ENCODE results near the gene RGPD4.
"Not testable (repeated sequence)": the region's sequence is repeated elsewhere in the genome, so short reads cannot be mapped to it uniquely, and the experiment has no call there.

RGPD4 gene

DNA sequence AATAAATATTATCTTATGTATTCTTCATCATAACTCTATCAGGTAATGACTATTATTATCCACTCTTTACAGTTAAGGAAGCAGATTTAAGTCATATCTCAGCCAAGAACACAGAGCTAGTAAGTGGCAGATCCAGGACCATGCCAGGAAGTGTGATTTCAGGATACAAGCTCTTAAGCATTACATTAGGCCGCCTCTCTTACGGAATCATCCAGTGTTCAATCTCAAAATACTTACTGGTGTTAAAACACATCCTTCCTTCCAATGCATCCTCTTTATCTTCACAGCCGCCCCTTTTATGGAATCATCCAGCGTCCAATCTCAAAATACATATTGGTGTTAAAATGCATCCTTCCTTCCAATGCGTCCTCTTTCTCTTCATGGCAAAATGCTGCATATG, 14.7 kb upstream of the RGPD4 start:
- Histone ChIP-seq H3K36me3 (ENCODE audit: control insufficient read depth in 1 of 2, insufficient read depth in 2 of 2, low read length in 2 of 2) (no peaks in the 10 kb centered on the region), H3K9me3 (ENCODE audit: control insufficient read depth in 1 of 2, low read length in 2 of 2) (no peaks in the 10 kb centered on the region), H3K27me3 (ENCODE audit: low read depth, low read length) (no peaks in the 10 kb centered on the region), H3K4me1 (ENCODE audit: control insufficient read depth in 1 of 2, insufficient read depth in 2 of 2, low read length in 2 of 2) (no peaks in the 10 kb centered on the region), H3K4me3 (ENCODE audit: low read depth in 1 of 2, low read length in 2 of 2) (no peak overlapping the region), H3K27ac (ENCODE audit: low read length) (no peak overlapping the region)

DNA sequence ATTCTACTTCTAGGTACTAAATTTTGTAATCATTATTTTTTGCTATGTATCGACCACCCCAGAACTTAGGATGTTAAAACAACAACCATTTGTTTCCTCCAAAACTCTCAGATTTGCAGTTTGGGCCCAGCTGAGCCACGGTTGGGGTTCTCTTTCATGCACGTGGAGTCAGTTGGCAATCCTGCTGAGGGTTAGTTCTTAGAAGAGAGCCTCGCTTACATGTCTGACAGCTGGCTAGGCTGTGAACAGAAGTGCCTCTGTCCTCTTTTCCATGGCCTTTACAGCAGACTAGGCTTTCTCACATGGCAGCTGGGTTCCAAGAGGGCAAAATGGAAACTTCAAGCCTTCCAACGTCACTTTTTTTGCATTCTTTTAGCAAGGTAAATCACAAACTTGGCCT, 9.3 kb upstream of the RGPD4 start:
- H3K27ac ChIP-seq (ENCODE audit: low read length): no peak overlapping the region
- H3K36me3 ChIP-seq (ENCODE audit: control insufficient read depth in 1 of 2, insufficient read depth in 2 of 2, low read length in 2 of 2): no peaks in the 10 kb centered on the region
- H3K4me3 ChIP-seq (ENCODE audit: low read depth in 1 of 2, low read length in 2 of 2): no peak overlapping the region
- H3K9me3 ChIP-seq (ENCODE audit: control insufficient read depth in 1 of 2, low read length in 2 of 2): no peaks in the 10 kb centered on the region
- H3K27me3 ChIP-seq (ENCODE audit: low read depth, low read length): no peaks in the 10 kb centered on the region
- no peaks in the 10 kb centered on the region for H3K4me1 ChIP-seq (ENCODE audit: control insufficient read depth in 1 of 2, insufficient read depth in 2 of 2, low read length in 2 of 2)

DNA sequence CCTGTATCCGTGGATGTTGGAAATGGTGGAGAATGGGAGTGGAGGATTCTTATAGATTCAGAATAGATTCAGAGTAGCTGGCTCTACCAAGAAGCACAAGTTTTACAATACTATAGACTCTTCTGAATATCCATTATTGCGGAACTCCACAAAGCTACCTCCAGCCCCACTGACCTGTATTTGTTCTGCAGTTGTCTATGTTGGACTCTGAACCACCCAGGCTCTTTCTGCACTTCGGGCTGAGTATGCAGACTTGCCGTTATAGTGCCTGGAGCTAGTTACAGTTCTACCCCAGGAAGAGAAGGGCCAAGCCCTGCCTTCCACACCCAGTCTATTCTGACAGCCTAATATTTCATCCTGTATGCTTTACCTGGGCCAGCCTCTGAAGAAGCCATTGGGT, 4.4 kb upstream of the RGPD4 start:
- Histone ChIP-seq H3K36me3 (ENCODE audit: control insufficient read depth in 1 of 2, insufficient read depth in 2 of 2, low read length in 2 of 2) (no peaks in the 10 kb centered on the region), H3K4me1 (ENCODE audit: control insufficient read depth in 1 of 2, insufficient read depth in 2 of 2, low read length in 2 of 2) (no peaks in the 10 kb centered on the region), H3K27ac (ENCODE audit: low read length) (no peak overlapping the region)

DNA sequence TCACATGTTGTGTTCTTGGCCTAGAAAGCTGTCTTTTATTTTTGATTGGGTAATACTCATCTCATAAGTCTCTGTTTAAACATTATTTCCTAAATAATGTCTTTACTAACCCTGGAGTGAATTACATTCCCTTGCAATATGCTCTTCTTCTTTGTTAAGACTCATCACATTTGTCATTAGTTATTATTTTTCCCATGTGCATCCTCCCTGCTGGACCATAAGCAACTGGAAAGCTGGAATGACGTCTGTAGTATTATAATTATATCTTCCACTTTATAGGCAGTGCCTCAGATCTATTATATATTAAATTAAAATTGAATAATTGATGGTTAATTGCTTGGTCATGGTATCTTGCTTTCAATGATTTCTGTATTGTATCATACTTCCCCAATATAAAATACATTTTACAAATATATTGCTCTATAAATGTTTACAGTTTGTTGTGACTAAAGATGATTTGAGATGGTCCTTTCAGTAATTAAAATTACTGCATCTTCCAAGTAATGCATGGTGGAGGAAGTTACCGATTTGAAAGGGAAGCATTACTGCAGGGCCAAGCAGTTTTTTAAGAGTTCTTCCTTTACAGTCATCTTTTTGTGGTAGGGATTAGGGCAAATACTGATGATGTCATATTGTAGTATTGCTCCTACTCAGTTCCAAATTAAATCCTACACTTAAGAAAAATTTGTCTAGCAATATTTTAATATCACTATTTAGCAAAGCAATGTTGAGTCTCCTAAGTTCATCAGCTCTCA, 2.1 kb upstream of the RGPD4 start:
- no peaks in the 10 kb centered on the region for H3K27me3 ChIP-seq (ENCODE audit: low read depth, low read length)
- no peak overlapping the region for H3K4me3 ChIP-seq (ENCODE audit: low read depth in 1 of 2, low read length in 2 of 2)
- no peak overlapping the region for H3K27ac ChIP-seq (ENCODE audit: low read length)
- H3K36me3 ChIP-seq (ENCODE audit: control insufficient read depth in 1 of 2, insufficient read depth in 2 of 2, low read length in 2 of 2): no peaks in the 10 kb centered on the region
- no peaks in the 10 kb centered on the region for H3K4me1 ChIP-seq (ENCODE audit: control insufficient read depth in 1 of 2, insufficient read depth in 2 of 2, low read length in 2 of 2)
- H3K9me3 ChIP-seq (ENCODE audit: control insufficient read depth in 1 of 2, low read length in 2 of 2): no peaks in the 10 kb centered on the region

More for the DNA sequence above, 4.4 kb upstream of the RGPD4 start:
- no peak overlapping the region for H3K4me3 ChIP-seq (ENCODE audit: low read depth in 1 of 2, low read length in 2 of 2)
- H3K27me3 ChIP-seq (ENCODE audit: low read depth, low read length): no peaks in the 10 kb centered on the region
- no peaks in the 10 kb centered on the region for H3K9me3 ChIP-seq (ENCODE audit: control insufficient read depth in 1 of 2, low read length in 2 of 2)

DNA sequence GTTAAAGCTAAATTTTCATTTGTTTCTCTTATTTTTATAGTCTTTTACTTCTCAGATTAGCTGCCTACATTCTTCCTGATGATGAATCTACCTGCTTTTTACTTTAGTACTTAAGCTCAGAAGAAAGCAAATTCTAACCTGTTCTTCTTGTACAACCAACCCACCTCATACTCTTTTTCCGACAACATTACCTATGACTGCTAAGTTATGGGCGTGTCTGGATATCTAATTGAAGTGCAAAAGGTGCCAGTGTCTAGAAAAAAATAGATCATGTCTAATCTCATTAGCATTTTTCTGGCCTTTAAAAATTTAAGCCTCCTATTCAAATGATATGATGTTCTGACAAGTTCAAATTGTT, 1.5 kb upstream of the RGPD4 start:
- H3K36me3 ChIP-seq (ENCODE audit: control insufficient read depth in 1 of 2, insufficient read depth in 2 of 2, low read length in 2 of 2): no peaks in the 10 kb centered on the region
- H3K4me3 ChIP-seq (ENCODE audit: low read depth in 1 of 2, low read length in 2 of 2): no peak overlapping the region
- H3K27ac ChIP-seq (ENCODE audit: low read length): no peak overlapping the region
- H3K4me1 ChIP-seq (ENCODE audit: control insufficient read depth in 1 of 2, insufficient read depth in 2 of 2, low read length in 2 of 2): no peaks in the 10 kb centered on the region
- no peaks in the 10 kb centered on the region for H3K27me3 ChIP-seq (ENCODE audit: low read depth, low read length)
- no peaks in the 10 kb centered on the region for H3K9me3 ChIP-seq (ENCODE audit: control insufficient read depth in 1 of 2, low read length in 2 of 2)

DNA sequence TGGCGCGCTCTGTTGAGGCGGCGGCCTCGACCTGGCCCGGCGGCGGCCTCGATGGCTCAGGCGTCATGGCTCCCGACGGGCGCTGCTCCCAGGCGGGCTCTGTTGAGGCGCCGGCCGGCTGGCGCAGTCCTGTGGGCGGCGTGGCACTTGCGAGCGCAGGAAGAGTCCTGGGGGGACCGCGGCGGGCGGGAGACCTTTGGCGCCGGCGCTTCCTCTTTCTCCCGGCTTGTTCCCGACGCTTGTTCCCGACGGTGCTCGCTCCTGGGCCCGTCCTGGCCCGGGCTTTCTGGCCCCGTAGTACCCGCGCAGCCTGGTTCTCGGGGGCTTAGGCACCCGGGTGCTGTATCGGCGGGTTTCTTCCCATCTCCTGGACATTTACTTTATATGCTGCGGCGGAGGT, 2.8 kb downstream of the RGPD4 start:
- H3K4me1 ChIP-seq (ENCODE audit: control insufficient read depth in 1 of 2, insufficient read depth in 2 of 2, low read length in 2 of 2); H3K9me3 ChIP-seq (ENCODE audit: control insufficient read depth in 1 of 2, low read length in 2 of 2); H3K27me3 ChIP-seq (ENCODE audit: low read depth, low read length); H3K4me3 ChIP-seq (ENCODE audit: low read depth in 1 of 2, low read length in 2 of 2); H3K27ac ChIP-seq (ENCODE audit: low read length); H3K36me3 ChIP-seq (ENCODE audit: control insufficient read depth in 1 of 2, insufficient read depth in 2 of 2, low read length in 2 of 2): not testable (repeated sequence)

DNA sequence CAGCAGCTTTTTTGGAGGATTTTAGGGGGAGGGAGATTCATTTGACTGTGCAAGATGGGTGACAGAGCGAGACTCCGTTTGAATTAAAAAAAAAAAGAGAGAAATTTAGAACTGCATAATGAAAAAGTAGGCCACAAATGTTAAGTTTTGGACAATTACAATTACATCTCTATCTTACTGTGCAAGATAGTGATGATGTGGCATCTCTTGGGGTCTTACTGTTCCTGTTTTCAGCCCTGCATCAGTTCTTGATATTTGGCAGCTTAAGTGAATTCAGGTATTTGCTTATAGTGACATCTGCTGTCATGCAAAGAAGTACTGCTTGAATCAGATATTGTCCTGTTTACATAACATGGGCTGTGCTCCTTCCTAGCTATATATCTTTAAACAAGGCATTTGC, 6.5 kb downstream of the RGPD4 start:
- not testable (repeated sequence) for H3K36me3 ChIP-seq (ENCODE audit: control insufficient read depth in 1 of 2, insufficient read depth in 2 of 2, low read length in 2 of 2); H3K4me1 ChIP-seq (ENCODE audit: control insufficient read depth in 1 of 2, insufficient read depth in 2 of 2, low read length in 2 of 2); H3K27ac ChIP-seq (ENCODE audit: low read length); H3K9me3 ChIP-seq (ENCODE audit: control insufficient read depth in 1 of 2, low read length in 2 of 2); H3K4me3 ChIP-seq (ENCODE audit: low read depth in 1 of 2, low read length in 2 of 2); H3K27me3 ChIP-seq (ENCODE audit: low read depth, low read length)

DNA sequence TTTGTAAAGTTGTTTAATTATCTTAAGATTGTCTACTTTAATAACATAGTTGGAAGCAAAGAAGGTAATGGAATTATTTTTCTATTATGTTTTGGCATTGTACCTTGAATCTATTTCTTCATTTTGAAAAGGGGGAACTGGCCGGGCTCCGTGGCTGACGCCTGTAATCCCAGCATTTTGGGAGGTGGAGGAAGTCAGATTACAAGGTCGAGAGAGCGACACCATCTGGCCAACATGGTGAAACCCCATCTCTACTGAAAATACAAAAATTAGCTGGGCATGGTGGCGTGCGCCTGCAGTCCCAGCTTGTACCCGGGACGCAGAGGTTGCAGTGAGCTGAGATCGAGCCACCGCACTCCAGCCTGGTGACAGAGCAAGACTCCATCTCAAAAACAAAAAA, 6.9 kb downstream of the RGPD4 start:
- H3K9me3 ChIP-seq (ENCODE audit: control insufficient read depth in 1 of 2, low read length in 2 of 2); H3K27ac ChIP-seq (ENCODE audit: low read length); H3K4me3 ChIP-seq (ENCODE audit: low read depth in 1 of 2, low read length in 2 of 2); H3K36me3 ChIP-seq (ENCODE audit: control insufficient read depth in 1 of 2, insufficient read depth in 2 of 2, low read length in 2 of 2); H3K27me3 ChIP-seq (ENCODE audit: low read depth, low read length); H3K4me1 ChIP-seq (ENCODE audit: control insufficient read depth in 1 of 2, insufficient read depth in 2 of 2, low read length in 2 of 2): not testable (repeated sequence)

DNA sequence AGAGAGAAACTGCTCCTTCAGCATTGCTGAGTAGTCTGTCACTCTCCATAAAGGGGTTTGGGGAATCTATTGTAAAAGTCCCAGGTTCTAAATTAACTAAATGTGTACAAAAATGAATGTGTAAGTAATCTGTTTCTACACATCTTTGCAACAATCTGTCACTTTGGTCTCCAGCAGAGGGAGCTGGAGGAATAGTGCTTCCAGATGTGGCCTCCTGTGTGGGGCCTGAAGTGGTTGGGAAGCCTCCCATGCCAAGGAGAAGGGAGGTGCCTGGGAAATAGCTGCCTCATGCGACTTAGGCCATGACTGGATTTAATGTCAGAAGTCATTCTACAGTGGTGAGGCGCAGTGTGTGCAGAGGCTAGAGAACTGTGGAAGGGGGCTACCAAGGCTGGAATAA, 89.4 kb downstream of the RGPD4 start:
- H3K9me3 ChIP-seq (ENCODE audit: control insufficient read depth in 1 of 2, low read length in 2 of 2); H3K36me3 ChIP-seq (ENCODE audit: control insufficient read depth in 1 of 2, insufficient read depth in 2 of 2, low read length in 2 of 2); H3K27me3 ChIP-seq (ENCODE audit: low read depth, low read length); H3K4me3 ChIP-seq (ENCODE audit: low read depth in 1 of 2, low read length in 2 of 2); H3K4me1 ChIP-seq (ENCODE audit: control insufficient read depth in 1 of 2, insufficient read depth in 2 of 2, low read length in 2 of 2); H3K27ac ChIP-seq (ENCODE audit: low read length): not testable (repeated sequence)

DNA sequence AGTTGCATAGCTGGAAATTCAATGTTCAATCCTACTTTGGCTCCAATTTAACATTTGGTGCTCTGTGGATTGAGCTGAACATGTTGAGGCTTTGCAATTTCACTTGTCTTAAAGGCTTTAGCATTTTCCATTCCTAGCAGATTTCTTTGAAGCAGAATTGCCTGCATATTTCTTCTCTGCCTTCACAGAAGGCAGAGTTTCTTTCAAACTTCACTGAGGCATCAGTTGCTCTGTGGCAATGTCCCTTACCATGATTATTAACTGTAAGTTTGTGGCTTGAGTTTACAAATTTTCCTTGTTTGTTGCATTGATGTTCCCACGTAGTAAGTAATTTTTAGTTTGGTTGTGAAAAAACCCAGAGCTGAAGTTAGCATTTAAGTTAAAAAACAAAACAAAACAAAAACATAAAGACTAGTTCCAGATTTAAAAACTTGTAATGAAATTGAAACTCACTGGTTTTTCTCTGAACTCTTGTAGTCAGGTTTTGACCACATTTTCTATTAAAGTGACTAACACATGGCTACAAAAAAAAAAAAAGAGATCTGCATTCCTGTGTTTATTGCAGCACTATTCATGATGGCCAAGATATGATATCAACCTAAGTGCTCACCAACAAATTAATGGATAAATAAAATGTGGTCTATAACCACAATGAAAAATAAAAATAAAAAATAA, 90.1 kb downstream of the RGPD4 start:
- H3K27ac ChIP-seq (ENCODE audit: low read length); H3K36me3 ChIP-seq (ENCODE audit: control insufficient read depth in 1 of 2, insufficient read depth in 2 of 2, low read length in 2 of 2); H3K4me3 ChIP-seq (ENCODE audit: low read depth in 1 of 2, low read length in 2 of 2); H3K27me3 ChIP-seq (ENCODE audit: low read depth, low read length); H3K4me1 ChIP-seq (ENCODE audit: control insufficient read depth in 1 of 2, insufficient read depth in 2 of 2, low read length in 2 of 2); H3K9me3 ChIP-seq (ENCODE audit: control insufficient read depth in 1 of 2, low read length in 2 of 2): not testable (repeated sequence)

DNA sequence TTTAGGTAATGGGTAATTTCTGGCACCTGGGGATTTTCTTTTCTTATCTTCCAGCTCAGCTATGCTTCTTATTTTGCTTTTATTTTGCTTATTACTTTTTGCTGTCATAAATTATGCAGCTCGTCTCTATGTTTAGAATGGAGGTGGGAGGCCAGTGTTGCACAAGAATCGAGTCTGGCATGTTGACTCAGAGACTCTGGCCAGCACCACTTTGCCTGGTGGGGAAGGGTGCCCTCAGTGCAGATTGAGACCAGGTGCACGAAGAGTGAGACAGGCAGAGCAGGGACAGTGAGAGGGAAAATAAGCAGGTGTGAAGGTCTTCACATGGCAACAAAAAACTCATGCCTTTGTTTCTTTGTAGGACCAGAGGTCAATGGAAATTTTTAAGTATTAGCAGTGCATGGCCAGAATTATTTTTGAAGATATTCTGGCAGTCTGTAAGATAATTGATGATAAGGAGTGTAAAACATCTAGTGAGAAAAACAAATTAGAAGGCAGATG, 100.4 kb downstream of the RGPD4 start:
- H3K27me3 ChIP-seq (ENCODE audit: low read depth, low read length): no peaks in the 10 kb centered on the region
- H3K9me3 ChIP-seq (ENCODE audit: control insufficient read depth in 1 of 2, low read length in 2 of 2): no peaks in the 10 kb centered on the region
- H3K27ac ChIP-seq (ENCODE audit: low read length): no peak overlapping the region
- H3K4me3 ChIP-seq (ENCODE audit: low read depth in 1 of 2, low read length in 2 of 2): no peak overlapping the region
- no peaks in the 10 kb centered on the region for H3K36me3 ChIP-seq (ENCODE audit: control insufficient read depth in 1 of 2, insufficient read depth in 2 of 2, low read length in 2 of 2)
- peaks cover 0 to 4% of the 10 kb centered on the region in 2 donors for H3K4me1 ChIP-seq (ENCODE audit: control insufficient read depth in 1 of 2, insufficient read depth in 2 of 2, low read length in 2 of 2)

DNA sequence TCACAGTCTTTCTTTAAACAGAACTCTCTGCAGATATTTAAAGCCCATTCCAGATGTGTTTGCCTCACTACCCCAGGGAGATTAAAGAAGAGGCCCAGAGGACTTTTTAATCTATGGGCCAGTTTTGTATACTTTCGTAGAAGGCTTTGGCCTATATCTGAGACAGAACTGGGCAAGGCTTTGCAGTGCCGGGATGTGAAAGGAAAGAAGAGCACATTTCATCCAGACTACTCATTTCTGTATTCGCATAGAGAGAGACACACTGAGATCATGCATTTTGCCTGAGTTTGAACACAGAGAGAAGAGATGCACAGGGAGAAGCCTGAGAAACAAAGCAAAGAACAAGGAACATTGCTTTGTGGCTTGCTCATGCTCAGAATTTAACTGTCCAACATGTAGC, 104.7 kb downstream of the RGPD4 start:
- H3K36me3 ChIP-seq (ENCODE audit: control insufficient read depth in 1 of 2, insufficient read depth in 2 of 2, low read length in 2 of 2): no peaks in the 10 kb centered on the region
- H3K27ac ChIP-seq (ENCODE audit: low read length): no peak overlapping the region
- no peaks in the 10 kb centered on the region for H3K9me3 ChIP-seq (ENCODE audit: control insufficient read depth in 1 of 2, low read length in 2 of 2)

More for the DNA sequence above, 104.7 kb downstream of the RGPD4 start:
- Histone ChIP-seq H3K4me3 (ENCODE audit: low read depth in 1 of 2, low read length in 2 of 2) (no peak overlapping the region), H3K4me1 (ENCODE audit: control insufficient read depth in 1 of 2, insufficient read depth in 2 of 2, low read length in 2 of 2) (peaks cover 0 to 9% of the 10 kb centered on the region in 2 donors), H3K27me3 (ENCODE audit: low read depth, low read length) (no peaks in the 10 kb centered on the region)

All from muscle layer of duodenum (tissue), 2 donors.